Measurements from ENCODE around the gene KBTBD2.
"Not testable (repeated sequence)": the region's sequence is repeated elsewhere in the genome, so short reads cannot be mapped to it uniquely, and the experiment has no call there.

The KBTBD2 gene

DNA sequence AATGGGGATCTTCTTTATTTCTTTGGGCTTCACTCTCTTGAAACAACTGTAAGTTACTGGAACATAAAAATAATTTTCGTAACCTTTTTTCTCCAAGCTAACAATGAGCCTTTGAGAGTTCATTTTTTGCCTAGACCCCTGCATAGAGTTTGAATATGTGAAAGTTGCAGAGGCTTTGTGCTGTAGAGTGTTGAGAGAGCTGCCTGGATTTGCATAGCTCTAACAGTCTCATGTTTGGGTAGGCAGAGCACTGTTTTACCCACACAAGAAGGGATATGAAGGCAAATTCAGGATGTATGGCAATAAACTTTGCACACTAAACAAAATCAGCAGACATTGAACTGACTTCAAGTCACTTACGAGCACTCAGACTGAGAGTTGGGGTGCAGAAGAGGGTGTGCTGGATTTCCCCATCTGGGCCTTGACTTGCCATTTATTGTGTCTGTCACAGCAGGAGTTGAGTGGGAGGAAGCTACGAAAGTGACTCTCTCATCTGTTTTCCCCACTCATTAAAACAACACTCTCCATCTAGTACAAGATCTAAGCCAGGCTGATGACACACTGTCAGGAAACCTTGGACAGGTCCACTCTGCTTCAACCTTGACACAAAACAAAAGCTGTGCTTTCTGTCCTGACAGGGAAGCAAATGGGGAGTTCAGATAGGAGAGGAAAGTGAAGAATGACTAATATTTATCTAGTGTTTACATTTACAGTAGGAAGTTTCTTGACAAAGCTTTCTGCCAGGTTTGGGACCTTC is 62.4 kb downstream of the KBTBD2 start:
- H3K9ac ChIP-seq (ENCODE audit: low read depth in 1 of 2, low read length in 2 of 2); H3K4me1 ChIP-seq (ENCODE audit: control insufficient read depth in 2 of 2, insufficient read depth in 2 of 2, low read length in 2 of 2); H3K9me3 ChIP-seq (ENCODE audit: control insufficient read depth in 2 of 2, low read length in 2 of 2); H3K27me3 ChIP-seq (ENCODE audit: control insufficient read depth in 2 of 2, insufficient read depth in 2 of 2, low read length in 2 of 2); H3K36me3 ChIP-seq (ENCODE audit: control insufficient read depth in 2 of 2, insufficient read depth in 2 of 2, low read length in 2 of 2); H3K27ac ChIP-seq (ENCODE audit: low read depth in 2 of 2, low read length in 2 of 2); H3K4me3 ChIP-seq (ENCODE audit: low read length in 2 of 2): not testable (repeated sequence)
